ENCODE measurements around the gene MTHFSD. TPM values are rescaled to one million over a fixed set of nuclear protein-coding genes. Genes with fewer than 3 reads are reported as not detected.

Gene MTHFSD
- total RNA-seq, 2 donors from 2014 or later: 16.9 to 35.6 TPM

- peak; percentile 58 for ATAC-seq
- H3K4me3 ChIP-seq: no peak overlapping the region
- no peaks in the 10 kb centered on the region for H3K27me3 ChIP-seq
- no peaks in the 10 kb centered on the region for H3K36me3 ChIP-seq (replicated peaks in 1 of 2; ENCODE audit: insufficient read depth in 1 of 2, low read depth in 2 of 2)
- H3K27ac ChIP-seq: no peak overlapping the region
- 22 to 24% methylated on average over 13 to 17 of the region's 17 CpGs for WGBS, 2 donors
- DNase-seq: peak; percentile 41 to 62 (median 50)
- peaks cover 4% of the 10 kb centered on the region for H3K4me1 ChIP-seq
- TF ChIP-seq CTCF (IDR thresholded peaks at IDR 0.05) (peak; percentile 19 to 62 (median 54)), POLR2A (IDR thresholded peaks at IDR 0.05) (no peak)
- no peaks in the 10 kb centered on the region for H3K9me3 ChIP-seq
- intact Hi-C loops (cut with DNase I): loop anchor here (5.0 kb wide), 1 partner anchor 445 kb away; no protein-coding TSS in a partner anchor
These were observed 37.3 kb downstream of the MTHFSD start for GRCh38 chr16:86517652-86518258.

GRCh38 chr16:86517033-86517432 lies 38.0 kb downstream of the MTHFSD start:
- Histone ChIP-seq H3K27ac (no peak overlapping the region), H3K9me3 (no peaks in the 10 kb centered on the region), H3K4me3 (no peak overlapping the region), H3K36me3 (replicated peaks in 1 of 2; ENCODE audit: insufficient read depth in 1 of 2, low read depth in 2 of 2) (no peaks in the 10 kb centered on the region), H3K27me3 (no peaks in the 10 kb centered on the region), H3K4me1 (peaks cover 4% of the 10 kb centered on the region)
- 25 to 43% methylated on average over 8 to 9 of the region's 9 CpGs for WGBS, 2 donors
- TF ChIP-seq POLR2A (IDR thresholded peaks at IDR 0.05): no peak
- intact Hi-C loops (cut with DNase I): loop anchor here (5.0 kb wide), 1 partner anchor 445 kb away; no protein-coding TSS in a partner anchor
- DNase-seq (no peak), ATAC-seq (no peak)

- H3K9me3 ChIP-seq: no peaks in the 10 kb centered on the region
- H3K4me3 ChIP-seq: no peak overlapping the region
- TF ChIP-seq POLR2A (IDR thresholded peaks at IDR 0.05): no peak
- TF ChIP-seq CTCF (IDR thresholded peaks at IDR 0.05): no peak
- no peaks in the 10 kb centered on the region for H3K36me3 ChIP-seq (replicated peaks in 1 of 2; ENCODE audit: insufficient read depth in 1 of 2, low read depth in 2 of 2)
- 5 to 34% methylated on average over 8 to 28 of the region's 29 CpGs for WGBS, 2 donors
- ATAC-seq: no peak
- DNase-seq: no peak
- H3K27me3 ChIP-seq: no peaks in the 10 kb centered on the region
- intact Hi-C loops (cut with DNase I): loop anchor here (5.0 kb wide), 1 partner anchor 444 kb away; no protein-coding TSS in a partner anchor
- no peak overlapping the region for H3K27ac ChIP-seq
- peaks cover 4% of the 10 kb centered on the region for H3K4me1 ChIP-seq
These were observed 38.4 kb downstream of the MTHFSD start for GRCh38 chr16:86516623-86517003.

GRCh38 chr16:86515777-86516622 lies 39.0 kb downstream of the MTHFSD start:
- intact Hi-C loops (cut with DNase I): loop anchor here (5.0 kb wide), 1 partner anchor 444 kb away; no protein-coding TSS in a partner anchor
- DNase-seq: no peak
- Histone ChIP-seq H3K4me3 (no peak overlapping the region), H3K9me3 (no peaks in the 10 kb centered on the region), H3K4me1 (peaks cover 5% of the 10 kb centered on the region), H3K27ac (no peak overlapping the region), H3K36me3 (replicated peaks in 1 of 2; ENCODE audit: insufficient read depth in 1 of 2, low read depth in 2 of 2) (no peaks in the 10 kb centered on the region), H3K27me3 (no peaks in the 10 kb centered on the region)
- ATAC-seq: no peak
- WGBS, 2 donors: 5 to 24% methylated on average over 25 to 64 of the region's 64 CpGs
- TF ChIP-seq POLR2A (IDR thresholded peaks at IDR 0.05): no peak
- no peak for TF ChIP-seq CTCF (IDR thresholded peaks at IDR 0.05)

GRCh38 chr16:86515413-86515776 lies 39.6 kb downstream of the MTHFSD start:
- ATAC-seq (no peak), DNase-seq (no peak)
- Histone ChIP-seq H3K27me3 (no peaks in the 10 kb centered on the region), H3K4me3 (no peak overlapping the region), H3K9me3 (no peaks in the 10 kb centered on the region), H3K27ac (no peak overlapping the region), H3K4me1 (peaks cover 11% of the 10 kb centered on the region), H3K36me3 (replicated peaks in 1 of 2; ENCODE audit: insufficient read depth in 1 of 2, low read depth in 2 of 2) (no peaks in the 10 kb centered on the region)
- no peak for TF ChIP-seq CTCF (IDR thresholded peaks at IDR 0.05)
- no peak for TF ChIP-seq POLR2A (IDR thresholded peaks at IDR 0.05)
- intact Hi-C loops (cut with DNase I): loop anchor here (5.0 kb wide), 1 partner anchor 443 kb away; no protein-coding TSS in a partner anchor
- 8 to 26% methylated on average over 6 to 29 of the region's 29 CpGs for WGBS, 2 donors
